HG02870 (cell line): ENCODE measurements around the gene TRIM60.
"Not testable (repeated sequence)": the region's sequence is repeated elsewhere in the genome, so short reads cannot be mapped to it uniquely, and the experiment has no call there.

Experiments used
- ATAC-seq: cut with Tn5 transposase; IDR thresholded peaks from one replicate; pipeline ENCODE4 v1.9.1; 2021; ENCODE audit warnings: mild to moderate bottlenecking, moderate library complexity; ENCODE audit not compliant: unreplicated experiment

Gene TRIM60

GRCh38 chr4:165031436-165032211 is at the start of gene TRIM60:
TSS of gene TRIM60 (plus strand) at chr4:165031999. CDS start at chr4:165040073, 8,074 bp downstream.
- ATAC-seq, result no peak

- ATAC-seq, result no peak
Measured at GRCh38 chr4:164989471-164989870, 42.3 kb upstream of the TRIM60 start.

DNA sequence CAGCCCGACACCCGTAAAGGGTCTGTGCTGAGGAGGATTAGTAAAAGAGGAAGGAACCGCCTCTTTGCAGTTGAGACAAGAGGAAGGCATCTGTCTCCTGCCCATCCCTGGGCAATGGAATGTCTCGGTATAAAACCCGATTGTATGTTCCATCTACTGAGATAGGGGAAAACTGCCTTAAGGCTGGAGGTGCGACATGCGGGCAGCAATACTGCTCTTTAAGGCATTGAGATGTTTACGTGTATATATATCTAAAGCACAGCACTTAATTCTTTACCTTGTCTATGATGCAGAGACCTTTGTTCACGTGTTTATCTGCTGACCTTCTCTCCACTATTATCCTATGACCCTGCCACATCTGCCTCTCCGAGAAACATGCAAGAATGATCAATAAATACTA is 41.0 kb upstream of the TRIM60 start:
- ATAC-seq, result not testable (repeated sequence)

- not testable (repeated sequence) for ATAC-seq
Measured at GRCh38 chr4:164996123-164996522, 35.7 kb upstream of the TRIM60 start.

GRCh38 chr4:164997324-164997723 is 34.5 kb upstream of the TRIM60 start:
- ATAC-seq, result no peak

DNA sequence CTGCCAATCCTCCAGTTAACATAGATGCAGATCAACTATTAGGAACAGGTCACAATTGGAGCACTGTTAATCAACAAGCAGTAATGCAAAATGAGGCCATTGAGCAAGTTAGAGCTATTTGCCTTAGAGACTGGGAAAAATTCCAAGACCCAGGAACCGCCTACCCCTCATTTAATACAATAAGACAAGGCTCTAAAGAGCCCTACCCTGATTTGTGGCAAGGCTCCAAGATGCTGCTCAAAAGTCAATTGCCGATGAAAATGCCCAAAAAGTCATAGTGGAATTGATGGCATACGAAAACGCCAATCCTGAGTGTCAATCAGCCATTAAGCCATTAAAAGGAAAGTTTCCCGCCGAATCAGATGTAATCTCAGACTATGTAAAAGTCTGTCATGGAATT is 33.9 kb upstream of the TRIM60 start:
- ATAC-seq, result no peak

DNA sequence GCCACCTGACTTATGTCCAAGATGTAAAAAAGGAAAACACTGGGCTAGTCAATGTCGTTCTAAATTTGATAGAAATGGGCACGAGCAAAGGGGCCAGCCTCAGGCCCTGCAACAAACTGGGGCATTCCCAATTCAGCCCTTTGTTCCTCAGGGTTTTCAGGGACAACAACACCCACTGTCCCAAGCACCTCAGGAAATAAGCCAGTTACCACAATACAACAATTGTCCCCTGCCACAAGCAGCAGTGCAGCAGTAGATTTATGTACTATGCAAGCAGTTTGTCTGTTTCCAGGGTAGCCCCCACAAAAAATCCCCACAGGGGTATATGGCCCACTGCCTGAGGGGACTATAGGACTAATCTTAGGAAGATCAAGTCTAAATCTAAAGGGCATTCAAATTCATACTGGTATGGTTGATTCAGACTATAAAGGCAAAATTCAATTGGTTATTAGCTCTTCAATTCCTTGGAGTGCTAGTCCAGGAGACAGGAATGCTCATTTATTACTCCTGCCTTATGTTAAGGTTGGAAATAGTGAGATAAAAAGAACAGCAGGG is 33.2 kb upstream of the TRIM60 start:
- ATAC-seq, result not testable (repeated sequence)

DNA sequence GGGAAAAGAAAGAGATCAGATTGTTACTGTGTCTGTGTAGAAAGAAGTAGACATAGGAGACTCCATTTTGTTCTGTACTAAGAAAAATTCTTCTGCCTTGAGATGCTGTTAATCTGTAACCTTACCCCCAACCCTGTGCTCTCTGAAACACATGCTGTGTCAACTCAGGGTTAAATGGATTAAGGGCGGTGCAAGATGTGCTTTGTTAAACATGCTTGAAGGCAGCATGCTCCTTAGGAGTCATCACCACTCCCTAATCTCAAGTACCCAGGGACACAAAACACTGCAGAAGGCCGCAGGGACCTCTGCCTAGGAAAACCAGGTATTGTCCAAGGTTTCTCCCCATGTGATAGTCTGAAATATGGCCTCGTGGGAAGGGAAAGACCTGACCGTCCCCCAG is 29.8 kb upstream of the TRIM60 start:
- ATAC-seq, result not testable (repeated sequence)

DNA sequence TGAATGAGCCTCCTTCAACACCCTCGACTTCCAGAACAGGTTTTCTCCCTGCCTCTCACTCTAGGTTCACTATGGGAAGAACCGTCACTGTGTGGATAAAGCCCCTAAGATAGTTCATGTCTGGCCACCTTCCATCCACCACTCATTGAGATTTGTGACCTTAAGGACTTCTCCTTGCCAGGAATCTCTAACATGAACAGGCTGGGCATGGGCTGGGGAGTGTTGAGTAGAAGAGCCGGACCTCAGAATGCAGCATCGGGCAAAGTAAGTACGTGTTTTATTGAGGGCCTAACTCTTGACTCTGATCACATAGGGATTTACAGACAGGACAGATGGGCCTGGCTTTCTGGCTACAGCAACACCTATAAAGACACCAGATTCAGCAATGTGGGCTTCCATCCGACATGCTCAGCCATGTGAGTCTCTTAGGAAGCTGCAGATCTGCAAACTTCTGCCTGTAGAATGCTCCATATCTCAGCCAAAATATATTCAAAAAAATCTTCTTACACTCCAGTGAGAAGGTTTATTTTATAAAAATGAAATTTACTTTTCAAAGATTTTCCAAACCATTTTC is 26.4 kb upstream of the TRIM60 start:
- no peak for ATAC-seq

DNA sequence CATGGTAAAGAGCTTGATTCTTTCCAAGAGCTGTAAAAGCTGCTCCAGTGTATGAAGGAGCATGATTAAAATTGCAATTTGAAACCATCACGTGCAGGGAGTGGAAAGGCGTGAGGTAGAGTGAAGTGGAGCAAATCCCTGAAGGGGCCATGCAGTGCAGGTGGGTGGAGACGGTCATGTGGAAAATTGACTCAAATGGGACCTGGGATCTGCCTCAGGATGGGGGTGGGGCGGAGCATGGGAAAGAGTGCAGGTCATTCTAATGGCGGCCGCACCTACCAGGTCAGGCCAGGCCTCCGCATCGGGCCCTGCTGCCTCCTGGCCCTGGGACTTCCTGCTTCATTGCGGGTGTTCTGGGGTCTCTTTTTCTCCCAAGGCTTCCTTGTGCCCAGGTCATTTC is 25.3 kb upstream of the TRIM60 start:
- no peak for ATAC-seq

GRCh38 chr4:165006886-165007285 is 24.9 kb upstream of the TRIM60 start:
- no peak for ATAC-seq

GRCh38 chr4:165009493-165010227 is 22.1 kb upstream of the TRIM60 start:
- peak; percentile 79 for ATAC-seq

DNA sequence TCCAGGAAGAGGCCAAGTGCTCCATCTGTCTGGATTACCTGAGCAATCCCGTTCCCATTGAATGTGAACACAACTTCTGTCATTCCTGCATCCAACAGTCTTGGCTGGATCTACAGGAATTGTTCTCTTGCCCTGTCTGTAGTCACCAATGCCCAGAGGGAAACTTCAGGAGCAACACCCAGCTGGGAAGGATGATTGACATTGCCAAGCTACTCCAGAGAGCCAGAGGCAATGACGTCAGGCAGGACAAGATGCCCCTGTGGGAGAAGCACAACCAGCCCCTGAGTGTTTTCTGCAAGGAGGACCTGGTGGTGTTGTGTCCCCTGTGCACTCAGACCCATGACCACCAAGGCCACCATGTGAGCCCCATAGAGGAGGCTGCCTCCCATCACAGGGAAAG is 21.3 kb upstream of the TRIM60 start:
- no peak for ATAC-seq

- no peak for ATAC-seq
Measured at GRCh38 chr4:165010991-165011390, 20.8 kb upstream of the TRIM60 start.

DNA sequence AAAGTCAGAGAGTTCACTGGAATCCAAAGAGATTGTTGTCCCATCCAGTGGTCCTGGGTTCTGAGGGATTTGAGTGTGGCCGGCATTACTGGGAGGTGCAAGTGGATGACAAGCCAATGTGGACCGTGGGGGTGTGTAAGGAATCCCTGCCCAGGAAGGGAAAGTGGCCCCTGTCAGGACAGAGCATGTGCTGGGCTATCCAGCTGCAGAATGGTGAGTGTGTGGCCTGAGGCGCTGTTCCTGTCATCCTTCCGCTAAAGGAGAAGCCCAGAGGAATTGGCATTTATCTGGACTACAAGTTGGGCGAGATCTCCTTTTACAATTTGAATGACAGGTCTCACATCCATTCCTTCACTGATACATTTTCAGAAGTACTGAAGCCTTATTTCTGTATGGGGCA is 20.4 kb upstream of the TRIM60 start:
- no peak for ATAC-seq

DNA sequence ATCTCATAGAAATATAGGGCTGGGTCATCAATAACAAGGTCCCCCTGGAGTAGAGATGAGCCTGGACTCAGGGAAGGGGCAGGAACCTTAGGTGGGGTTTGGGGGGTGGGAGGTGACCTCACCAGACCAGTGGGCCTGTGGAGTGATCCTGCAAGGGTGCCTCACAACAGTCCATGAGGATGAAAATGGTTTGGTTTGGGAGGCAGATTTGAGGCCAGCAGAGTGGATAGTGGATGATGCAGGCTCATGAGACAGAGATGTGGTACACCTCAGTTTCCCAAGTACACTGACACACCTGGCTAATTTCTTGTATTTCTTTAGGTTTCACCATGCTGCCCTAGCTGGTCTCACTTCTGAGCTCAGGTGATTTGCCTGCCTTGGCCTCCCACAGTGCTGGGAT is 18.1 kb upstream of the TRIM60 start:
- ATAC-seq, result no peak

- no peak for ATAC-seq
Measured at GRCh38 chr4:165016971-165017370, 14.8 kb upstream of the TRIM60 start.

- ATAC-seq, result not testable (repeated sequence)
Measured at GRCh38 chr4:165019995-165020394, 11.8 kb upstream of the TRIM60 start.

DNA sequence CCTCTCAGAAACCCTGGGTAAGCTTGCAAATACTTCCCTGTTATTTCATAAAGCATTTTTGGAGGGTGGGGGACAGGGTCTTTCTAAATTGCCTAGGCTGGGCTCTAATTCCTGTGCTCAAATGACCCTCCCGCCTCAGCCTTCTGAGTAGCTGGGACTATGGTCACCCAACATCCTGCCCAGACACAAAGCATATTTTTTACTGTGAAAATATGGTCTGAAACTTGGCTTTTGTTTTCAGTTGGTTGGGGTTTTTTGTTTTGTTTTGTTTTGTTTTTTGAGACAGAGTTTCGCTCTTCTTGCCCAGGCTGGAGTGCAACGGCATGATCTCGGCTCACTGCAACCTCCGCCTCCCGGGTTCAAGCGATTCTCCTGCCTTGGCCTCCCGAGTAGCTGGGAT is 6.0 kb upstream of the TRIM60 start:
- not testable (repeated sequence) for ATAC-seq

- no peak for ATAC-seq
Measured at GRCh38 chr4:165027762-165028402, 3.9 kb upstream of the TRIM60 start.

- ATAC-seq, result no peak
Measured at GRCh38 chr4:165048170-165048569, 16.4 kb downstream of the TRIM60 start.
